Measurements from ENCODE around the gene PSMD8. TPM values are rescaled to one million over a fixed set of nuclear protein-coding genes. Genes with fewer than 3 reads are reported as not detected.
A peak's percentile ranks its signal among the peaks of the same experiment; 100 is the strongest.

PSMD8 gene
- polyA plus RNA-seq = 138 TPM
- long read RNA-seq, donor 1, transcript PSMD8-201 (7 exons, 1,553 nt) = major isoform, 62 of 79 reads
- long read RNA-seq, donor 1, partial matches to known transcripts = 17 of 79 reads
- long read RNA-seq, donor 1, other reads (novel, unspliced or antisense) = 0 of 79 reads
- long read RNA-seq, donor 2, transcript PSMD8-201 (7 exons, 1,553 nt) = major isoform, 114 of 193 reads
- long read RNA-seq, donor 2, transcript PSMD8-208 (6 exons, 771 nt) = minor isoform, 9 of 193 reads
- long read RNA-seq, donor 2, partial matches to known transcripts = 69 of 193 reads
- long read RNA-seq, donor 2, other reads (novel, unspliced or antisense) = 0 of 193 reads
- long read RNA-seq, donor 3 = 0 reads
- long read RNA-seq, donor 4, transcript PSMD8-201 (7 exons, 1,553 nt) = major isoform, 9 of 11 reads
- long read RNA-seq, donor 4, partial matches to known transcripts = 0 of 11 reads
- long read RNA-seq, donor 4, other reads (novel, unspliced or antisense) = 0 of 11 reads
- long read RNA-seq, donor 5, transcript PSMD8-201 (7 exons, 1,553 nt) = major isoform, 48 of 85 reads
- long read RNA-seq, donor 5, transcript PSMD8-208 (6 exons, 771 nt) = minor isoform, 6 of 85 reads
- long read RNA-seq, donor 5, partial matches to known transcripts = 30 of 85 reads
- long read RNA-seq, donor 5, other reads (novel, unspliced or antisense) = 0 of 85 reads
- long read RNA-seq, donor 6, transcript PSMD8-208 (6 exons, 771 nt) = minor isoform, 6 of 113 reads
- long read RNA-seq, donor 6, transcript PSMD8-201 (7 exons, 1,553 nt) = major isoform, 92 of 113 reads
- long read RNA-seq, donor 6, partial matches to known transcripts = 14 of 113 reads
- long read RNA-seq, donor 6, other reads (novel, unspliced or antisense) = 0 of 113 reads
- long read RNA-seq, donor 7, transcript PSMD8-201 (7 exons, 1,553 nt) = major isoform, 45 of 57 reads
- long read RNA-seq, donor 7, partial matches to known transcripts = 9 of 57 reads
- long read RNA-seq, donor 7, other reads (novel, unspliced or antisense) = 0 of 57 reads
- long read RNA-seq, donor 8, transcript PSMD8-201 (7 exons, 1,553 nt) = major isoform, 123 of 175 reads
- long read RNA-seq, donor 8, transcript PSMD8-208 (6 exons, 771 nt) = minor isoform, 7 of 175 reads
- long read RNA-seq, donor 8, partial matches to known transcripts = 44 of 175 reads
- long read RNA-seq, donor 8, other reads (novel, unspliced or antisense) = 0 of 175 reads
- long read RNA-seq, donor 9, transcript PSMD8-201 (7 exons, 1,553 nt) = major isoform, 100 of 147 reads
- long read RNA-seq, donor 9, transcript PSMD8-208 (6 exons, 771 nt) = minor isoform, 5 of 147 reads
- long read RNA-seq, donor 9, partial matches to known transcripts = 42 of 147 reads
- long read RNA-seq, donor 9, other reads (novel, unspliced or antisense) = 0 of 147 reads
- long read RNA-seq, donor 10, transcript PSMD8-208 (6 exons, 771 nt) = minor isoform, 5 of 129 reads
- long read RNA-seq, donor 10, transcript PSMD8-201 (7 exons, 1,553 nt) = major isoform, 96 of 129 reads
- long read RNA-seq, donor 10, partial matches to known transcripts = 27 of 129 reads
- long read RNA-seq, donor 10, other reads (novel, unspliced or antisense) = 0 of 129 reads
- long read RNA-seq, donor 11, transcript PSMD8-208 (6 exons, 771 nt) = minor isoform, 8 of 86 reads
- long read RNA-seq, donor 11, transcript PSMD8-201 (7 exons, 1,553 nt) = major isoform, 69 of 86 reads
- long read RNA-seq, donor 11, partial matches to known transcripts = 9 of 86 reads
- long read RNA-seq, donor 11, other reads (novel, unspliced or antisense) = 0 of 86 reads

DNA sequence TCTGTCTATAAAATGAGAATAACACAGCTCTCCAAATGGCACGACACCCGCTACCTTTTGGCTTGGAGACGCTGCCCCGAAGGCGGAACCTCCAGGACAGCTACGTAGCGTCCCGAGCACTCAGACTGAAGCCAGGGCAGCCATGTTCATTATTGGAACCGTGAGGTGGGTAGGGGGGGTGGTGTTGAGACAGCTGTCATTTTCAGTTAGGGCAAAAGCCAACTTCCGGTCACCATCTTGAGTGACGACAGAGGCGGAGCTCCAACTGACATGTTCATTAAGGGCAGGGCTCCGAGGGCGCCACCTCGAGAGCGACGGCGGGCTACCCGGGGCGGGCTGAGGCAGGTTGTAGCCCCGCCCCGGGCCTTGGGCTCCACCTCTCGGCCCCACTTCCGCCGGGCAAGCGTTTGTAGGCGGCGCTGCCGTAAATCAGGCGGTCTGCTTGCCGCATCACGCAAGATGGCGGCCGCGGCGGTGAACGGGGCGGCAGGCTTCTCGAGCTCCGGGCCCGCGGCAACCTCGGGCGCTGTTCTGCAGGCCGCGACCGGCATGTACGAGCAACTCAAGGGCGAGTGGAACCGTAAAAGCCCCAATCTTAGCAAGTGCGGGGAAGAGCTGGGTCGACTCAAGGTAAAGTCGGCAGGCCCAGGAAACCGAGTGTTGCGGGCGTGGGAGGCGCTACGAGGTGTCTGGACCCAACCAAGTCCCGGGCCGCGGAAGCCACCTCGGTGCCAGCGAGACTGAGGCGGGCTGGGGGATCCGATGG lies at the start of gene PSMD8:
PSMD8 (plus strand) TSS at position 240 of the 766 bp plus-strand sequence; CDS start at position 271, 31 bp downstream.
- H3K36me3 ChIP-seq (ENCODE audit: control insufficient read depth, insufficient read depth, low read length) = peaks cover 23% of the 10 kb centered on the region
- no peaks in the 10 kb centered on the region for H3K9me3 ChIP-seq (ENCODE audit: control insufficient read depth, low read depth, low read length)
- no peaks in the 10 kb centered on the region for H3K27me3 ChIP-seq (ENCODE audit: control insufficient read depth, insufficient read depth, low read length)
- peak; percentile 100 for DNase-seq
- WGBS (ENCODE audit: insufficient coverage, low lambda C conversion rate) = no CpG with 5 or more reads among the region's 65 CpGs
- H3K4me3 ChIP-seq (ENCODE audit: low read length) = peak within 1 kb of the TSS; percentile 75
- peak within 1 kb of the TSS; percentile 89 for H3K27ac ChIP-seq (ENCODE audit: low read length)
- H3K4me1 ChIP-seq (ENCODE audit: control insufficient read depth, insufficient read depth, low read length) = peaks cover 11% of the 10 kb centered on the region

DNA sequence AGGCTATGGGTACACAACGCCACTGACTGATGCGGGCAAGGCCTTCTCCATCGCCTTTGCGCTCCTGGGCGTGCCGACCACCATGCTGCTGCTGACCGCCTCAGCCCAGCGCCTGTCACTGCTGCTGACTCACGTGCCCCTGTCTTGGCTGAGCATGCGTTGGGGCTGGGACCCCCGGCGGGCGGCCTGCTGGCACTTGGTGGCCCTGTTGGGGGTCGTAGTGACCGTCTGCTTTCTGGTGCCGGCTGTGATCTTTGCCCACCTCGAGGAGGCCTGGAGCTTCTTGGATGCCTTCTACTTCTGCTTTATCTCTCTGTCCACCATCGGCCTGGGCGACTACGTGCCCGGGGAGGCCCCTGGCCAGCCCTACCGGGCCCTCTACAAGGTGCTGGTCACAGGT lies 47.8 kb upstream of the PSMD8 start:
- no peak for DNase-seq
- WGBS (ENCODE audit: insufficient coverage, low lambda C conversion rate) = no CpG with 5 or more reads among the region's 22 CpGs
- no peaks in the 10 kb centered on the region for H3K36me3 ChIP-seq (ENCODE audit: control insufficient read depth, insufficient read depth, low read length)

DNA sequence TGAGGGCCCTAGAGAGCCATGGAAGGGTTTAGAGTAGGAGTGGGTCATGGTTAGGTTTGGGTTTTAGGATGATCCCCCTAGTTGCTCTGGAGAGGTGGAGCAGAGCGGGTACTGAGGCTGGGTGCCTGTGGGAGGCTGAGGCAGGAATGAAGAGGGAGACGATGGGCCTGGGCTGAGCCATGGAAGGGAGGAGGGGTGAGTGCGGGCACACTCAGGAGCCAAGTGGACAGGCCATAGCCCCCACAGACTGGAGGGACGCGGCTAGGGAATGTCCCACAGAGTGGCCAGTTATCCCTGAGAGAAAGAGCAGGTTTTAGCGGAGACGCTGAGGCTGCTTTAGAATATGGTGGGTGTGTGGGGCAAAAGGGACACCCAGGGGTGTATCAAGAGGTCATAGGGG lies 44.7 kb upstream of the PSMD8 start:
- Histone ChIP-seq H3K4me3 (ENCODE audit: low read length) (no peak overlapping the region), H3K9me3 (ENCODE audit: control insufficient read depth, low read depth, low read length) (no peaks in the 10 kb centered on the region), H3K36me3 (ENCODE audit: control insufficient read depth, insufficient read depth, low read length) (no peaks in the 10 kb centered on the region), H3K27me3 (ENCODE audit: control insufficient read depth, insufficient read depth, low read length) (no peaks in the 10 kb centered on the region), H3K4me1 (ENCODE audit: control insufficient read depth, insufficient read depth, low read length) (no peaks in the 10 kb centered on the region), H3K27ac (ENCODE audit: low read length) (no peak overlapping the region)
- WGBS (ENCODE audit: insufficient coverage, low lambda C conversion rate) = 80% methylated on average over 2 of the region's 7 CpGs
- no peak for DNase-seq

More for the DNA sequence above, 47.8 kb upstream of the PSMD8 start:
- no peaks in the 10 kb centered on the region for H3K4me1 ChIP-seq (ENCODE audit: control insufficient read depth, insufficient read depth, low read length)
- no peaks in the 10 kb centered on the region for H3K9me3 ChIP-seq (ENCODE audit: control insufficient read depth, low read depth, low read length)
- H3K4me3 ChIP-seq (ENCODE audit: low read length) = no peak overlapping the region
- peaks cover 3% of the 10 kb centered on the region for H3K27me3 ChIP-seq (ENCODE audit: control insufficient read depth, insufficient read depth, low read length)
- H3K27ac ChIP-seq (ENCODE audit: low read length) = no peak overlapping the region

DNA sequence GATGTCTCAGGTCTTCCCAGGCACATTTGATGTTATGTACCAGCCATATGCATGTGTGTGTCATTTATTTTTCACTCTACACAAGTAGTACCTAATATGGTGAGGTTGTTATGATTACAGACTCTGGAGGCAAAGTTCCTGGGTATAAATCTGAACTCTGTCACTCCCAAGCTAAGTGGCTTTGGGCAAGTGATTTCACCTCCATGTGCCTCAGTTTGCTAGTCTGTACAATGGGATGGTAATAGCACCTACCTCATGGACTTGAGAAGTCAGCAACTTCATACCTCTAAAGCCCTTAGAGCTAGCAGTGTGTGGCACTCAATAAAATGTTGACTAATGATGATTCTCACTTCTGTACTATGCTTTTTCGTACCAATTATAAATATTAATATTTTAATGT lies 42.6 kb upstream of the PSMD8 start:
- no peaks in the 10 kb centered on the region for H3K27me3 ChIP-seq (ENCODE audit: control insufficient read depth, insufficient read depth, low read length)
- no CpG with 5 or more reads among the region's 1 CpG for WGBS (ENCODE audit: insufficient coverage, low lambda C conversion rate)

DNA sequence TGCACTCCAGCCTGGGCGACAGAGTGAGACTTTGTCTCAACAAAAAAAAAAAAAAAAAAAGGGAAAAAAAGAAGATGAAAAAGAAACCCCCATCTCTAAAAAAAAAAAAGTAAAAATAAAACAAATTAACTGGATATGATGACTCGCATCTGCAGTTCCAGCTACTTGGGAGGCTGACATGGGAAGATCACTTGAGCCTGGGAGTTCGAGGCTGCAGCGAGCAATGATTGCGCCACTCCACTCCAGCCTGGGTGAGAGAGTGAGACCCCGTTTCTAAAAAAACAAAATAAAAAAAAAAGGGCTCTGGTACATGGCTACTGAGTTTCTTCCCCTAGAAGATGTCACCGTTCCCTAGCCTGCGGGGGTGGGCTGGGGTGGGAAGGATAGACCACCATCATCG lies 41.1 kb upstream of the PSMD8 start:
- no peak for DNase-seq
- Histone ChIP-seq H3K9me3 (ENCODE audit: control insufficient read depth, low read depth, low read length) (no peaks in the 10 kb centered on the region), H3K4me1 (ENCODE audit: control insufficient read depth, insufficient read depth, low read length) (peaks cover 4% of the 10 kb centered on the region), H3K27me3 (ENCODE audit: control insufficient read depth, insufficient read depth, low read length) (no peaks in the 10 kb centered on the region), H3K27ac (ENCODE audit: low read length) (no peak overlapping the region), H3K36me3 (ENCODE audit: control insufficient read depth, insufficient read depth, low read length) (no peaks in the 10 kb centered on the region), H3K4me3 (ENCODE audit: low read length) (no peak overlapping the region)
- no CpG with 5 or more reads among the region's 9 CpGs for WGBS (ENCODE audit: insufficient coverage, low lambda C conversion rate)

More for the DNA sequence above, 42.6 kb upstream of the PSMD8 start:
- Histone ChIP-seq H3K4me1 (ENCODE audit: control insufficient read depth, insufficient read depth, low read length) (no peaks in the 10 kb centered on the region), H3K27ac (ENCODE audit: low read length) (no peak overlapping the region), H3K9me3 (ENCODE audit: control insufficient read depth, low read depth, low read length) (no peaks in the 10 kb centered on the region), H3K36me3 (ENCODE audit: control insufficient read depth, insufficient read depth, low read length) (no peaks in the 10 kb centered on the region), H3K4me3 (ENCODE audit: low read length) (no peak overlapping the region)
- no peak for DNase-seq

DNA sequence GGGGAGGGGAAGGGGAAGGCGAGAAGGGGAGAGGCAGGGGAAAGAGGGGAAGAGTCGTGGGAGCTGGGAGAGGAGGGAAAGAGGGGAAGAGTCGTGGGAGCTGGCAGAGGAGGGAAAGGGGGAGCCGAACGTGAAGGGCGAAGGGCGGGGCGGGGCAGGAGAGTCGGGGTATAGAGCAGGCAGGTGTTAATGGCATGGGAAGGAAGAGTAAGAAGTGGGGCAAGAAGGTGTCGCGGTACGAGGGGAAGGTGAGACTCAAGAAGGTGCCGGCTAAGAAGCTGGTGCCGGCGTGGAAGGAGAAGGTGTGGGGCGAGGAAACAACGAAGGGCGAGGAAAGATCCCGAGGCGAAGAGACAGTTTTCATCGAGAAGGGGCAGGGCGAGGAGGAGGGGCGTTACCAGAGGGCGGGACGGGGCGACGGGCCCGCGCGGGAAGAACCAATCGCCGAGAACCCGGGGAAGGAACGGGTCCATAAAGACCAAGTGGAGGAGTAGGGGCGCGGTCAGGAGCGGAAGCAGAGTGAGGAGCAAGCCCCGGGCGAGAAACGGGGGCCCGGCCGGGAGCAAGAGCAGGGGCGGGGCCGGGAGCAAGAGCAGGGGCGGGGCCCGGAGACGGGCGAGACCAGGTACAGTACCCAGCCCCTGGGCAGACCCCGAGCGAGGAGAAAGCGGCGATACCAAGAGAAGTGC lies 38.3 kb upstream of the PSMD8 start:
- WGBS (ENCODE audit: insufficient coverage, low lambda C conversion rate) = 0% methylated on average over 1 of the region's 52 CpGs
- peak overlapping the region; percentile 70 for H3K4me3 ChIP-seq (ENCODE audit: low read length)
- H3K36me3 ChIP-seq (ENCODE audit: control insufficient read depth, insufficient read depth, low read length) = no peaks in the 10 kb centered on the region
- peak overlapping the region; percentile 98 for H3K27ac ChIP-seq (ENCODE audit: low read length)
- H3K27me3 ChIP-seq (ENCODE audit: control insufficient read depth, insufficient read depth, low read length) = no peaks in the 10 kb centered on the region
- peak; percentile 96 to 98 for DNase-seq
- H3K4me1 ChIP-seq (ENCODE audit: control insufficient read depth, insufficient read depth, low read length) = peaks cover 10% of the 10 kb centered on the region
- no peaks in the 10 kb centered on the region for H3K9me3 ChIP-seq (ENCODE audit: control insufficient read depth, low read depth, low read length)

DNA sequence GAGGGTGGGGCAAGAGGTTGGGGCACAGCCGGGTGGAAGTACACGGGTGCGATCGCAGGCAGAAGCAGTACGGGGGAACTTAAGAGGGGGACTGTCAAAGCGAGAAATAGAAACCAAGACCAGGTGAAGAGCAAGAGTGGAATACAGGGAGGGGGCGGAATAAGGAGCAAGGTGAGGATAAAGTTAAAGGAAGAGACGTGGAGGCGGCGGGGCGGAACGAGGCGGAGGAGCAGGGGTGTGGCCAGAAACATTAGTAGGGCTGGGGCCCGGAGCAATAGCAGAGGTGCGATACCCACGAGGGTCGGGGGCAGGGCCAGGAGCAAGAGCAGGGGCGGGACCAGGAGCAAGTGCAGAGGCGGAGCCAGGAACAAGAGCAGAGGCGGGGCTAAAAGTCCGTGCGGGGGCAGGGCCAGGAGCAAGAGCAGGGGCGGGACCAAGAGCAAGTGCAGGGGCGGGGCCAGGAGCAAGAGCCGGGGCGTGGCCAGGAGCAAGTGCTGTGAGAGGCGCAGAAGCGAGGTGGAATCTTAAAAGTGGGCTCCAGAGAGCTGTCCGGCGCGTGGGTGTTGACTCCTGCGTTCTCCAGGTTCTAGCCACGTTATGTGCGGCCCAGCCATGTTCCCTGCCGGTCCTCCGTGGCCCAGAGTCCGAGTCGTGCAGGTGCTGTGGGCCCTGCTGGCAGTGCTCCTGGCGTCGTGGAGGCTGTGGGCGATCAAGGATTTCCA lies 37.6 kb upstream of the PSMD8 start:
- WGBS (ENCODE audit: insufficient coverage, low lambda C conversion rate) = 0% methylated on average over 4 of the region's 41 CpGs
- Histone ChIP-seq H3K27ac (ENCODE audit: low read length) (peak overlapping the region; percentile 98), H3K9me3 (ENCODE audit: control insufficient read depth, low read depth, low read length) (no peaks in the 10 kb centered on the region), H3K27me3 (ENCODE audit: control insufficient read depth, insufficient read depth, low read length) (no peaks in the 10 kb centered on the region), H3K4me3 (ENCODE audit: low read length) (peak overlapping the region; percentile 70), H3K4me1 (ENCODE audit: control insufficient read depth, insufficient read depth, low read length) (peaks cover 10% of the 10 kb centered on the region), H3K36me3 (ENCODE audit: control insufficient read depth, insufficient read depth, low read length) (no peaks in the 10 kb centered on the region)
- peak; percentile 97 to 98 for DNase-seq

DNA sequence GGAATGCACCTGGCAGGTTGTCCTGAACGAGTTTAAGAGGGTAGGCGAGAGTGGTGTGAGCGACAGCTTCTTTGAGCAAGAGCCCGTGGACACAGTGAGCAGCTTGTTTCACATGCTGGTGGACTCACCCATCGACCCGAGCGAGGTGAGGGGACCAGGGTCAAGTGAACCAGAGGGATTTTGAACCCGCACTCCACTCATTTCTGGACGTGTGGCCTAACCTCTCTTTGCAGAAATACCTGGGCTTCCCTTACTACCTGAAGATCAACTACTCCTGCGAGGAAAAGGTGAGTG lies 37.1 kb upstream of the PSMD8 start:
- Histone ChIP-seq H3K27me3 (ENCODE audit: control insufficient read depth, insufficient read depth, low read length) (no peaks in the 10 kb centered on the region), H3K36me3 (ENCODE audit: control insufficient read depth, insufficient read depth, low read length) (no peaks in the 10 kb centered on the region), H3K4me3 (ENCODE audit: low read length) (peak overlapping the region; percentile 70), H3K9me3 (ENCODE audit: control insufficient read depth, low read depth, low read length) (no peaks in the 10 kb centered on the region), H3K27ac (ENCODE audit: low read length) (peak overlapping the region; percentile 98), H3K4me1 (ENCODE audit: control insufficient read depth, insufficient read depth, low read length) (peaks cover 10% of the 10 kb centered on the region)
- DNase-seq = no peak
- WGBS (ENCODE audit: insufficient coverage, low lambda C conversion rate) = no CpG with 5 or more reads among the region's 10 CpGs

All from large intestine (tissue), 12 donors.